ENCODE data around the gene IER3IP1.

DNA sequence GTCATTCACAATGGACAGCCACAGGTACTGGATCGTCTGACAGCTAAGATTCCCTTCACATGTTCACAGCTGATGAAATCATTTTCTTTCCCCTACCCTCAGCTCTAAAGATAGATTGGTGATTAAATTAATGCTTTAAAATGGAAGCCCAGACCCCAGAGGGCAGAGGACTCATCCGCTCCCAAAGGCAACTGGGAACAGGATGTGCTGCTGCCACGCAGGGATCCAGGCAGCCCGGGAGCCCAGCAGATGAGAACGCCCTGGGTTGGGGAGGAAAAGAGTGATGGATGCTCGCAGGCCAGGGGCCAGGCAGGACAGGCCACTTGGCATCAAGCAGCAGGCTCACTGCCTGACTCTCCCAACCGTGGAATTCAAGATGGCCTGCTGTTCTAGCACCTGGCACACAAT is 67.2 kb downstream of the IER3IP1 start:
- TF ChIP-seq, protein P1, sequence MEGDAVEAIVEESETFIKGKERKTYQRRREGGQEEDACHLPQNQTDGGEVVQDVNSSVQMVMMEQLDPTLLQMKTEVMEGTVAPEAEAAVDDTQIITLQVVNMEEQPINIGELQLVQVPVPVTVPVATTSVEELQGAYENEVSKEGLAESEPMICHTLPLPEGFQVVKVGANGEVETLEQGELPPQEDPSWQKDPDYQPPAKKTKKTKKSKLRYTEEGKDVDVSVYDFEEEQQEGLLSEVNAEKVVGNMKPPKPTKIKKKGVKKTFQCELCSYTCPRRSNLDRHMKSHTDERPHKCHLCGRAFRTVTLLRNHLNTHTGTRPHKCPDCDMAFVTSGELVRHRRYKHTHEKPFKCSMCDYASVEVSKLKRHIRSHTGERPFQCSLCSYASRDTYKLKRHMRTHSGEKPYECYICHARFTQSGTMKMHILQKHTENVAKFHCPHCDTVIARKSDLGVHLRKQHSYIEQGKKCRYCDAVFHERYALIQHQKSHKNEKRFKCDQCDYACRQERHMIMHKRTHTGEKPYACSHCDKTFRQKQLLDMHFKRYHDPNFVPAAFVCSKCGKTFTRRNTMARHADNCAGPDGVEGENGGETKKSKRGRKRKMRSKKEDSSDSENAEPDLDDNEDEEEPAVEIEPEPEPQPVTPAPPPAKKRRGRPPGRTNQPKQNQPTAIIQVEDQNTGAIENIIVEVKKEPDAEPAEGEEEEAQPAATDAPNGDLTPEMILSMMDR (IDR thresholded peaks at IDR 0.05), result no peak
- TF ChIP-seq POLR2A (IDR thresholded peaks at IDR 0.05), result no peak
- TF ChIP-seq POLR2AphosphoS5 (IDR thresholded peaks at IDR 0.05; ENCODE audit: insufficient read depth in 1 of 2, low read depth in 1 of 2), result no peak
